Lung (tissue), 12 donors: ENCODE results near the gene LRSAM1. TPM values are rescaled to one million over a fixed set of nuclear protein-coding genes. Genes with fewer than 3 reads are reported as not detected.
A peak's percentile ranks its signal among the peaks of the same experiment; 100 is the strongest.

ENCODE experiments used
- ATAC-seq: fragments of 200-7000 bp; cut with Tn5 transposase; one replicate; pipeline ENCODE4 v1.9.1; 2020; ENCODE audit warnings: moderate number of reproducible peaks; ENCODE audit not compliant: insufficient read depth, low FRiP score
- DNase-seq, 3 donors: peaks; one replicate each; pipeline ENCODE4 v3.0.0-alpha.2; 2013 to 2017
- H3K27ac ChIP-seq, 2 donors: one replicate each; pipeline ENCODE4 v1.5.1; 2013; ENCODE audit warnings: mild to moderate bottlenecking in 2 of 2, moderate library complexity in 2 of 2, control low read depth in 1 of 2, inconsistent platforms in 1 of 2, low read depth in 1 of 2, low read length in 1 of 2
- H3K27me3 ChIP-seq, 3 donors: one replicate each; pipeline ENCODE4 v1.5.1; 2013; ENCODE audit warnings: low read length in 2 of 3; ENCODE audit not compliant: control insufficient read depth in 3 of 3, insufficient read depth in 3 of 3
- H3K36me3 ChIP-seq, 4 donors: one replicate each; pipeline ENCODE4 v1.5.1; 2013; ENCODE audit warnings: low read length in 4 of 4, mild to moderate bottlenecking in 1 of 4, moderate library complexity in 1 of 4; ENCODE audit not compliant: control insufficient read depth in 4 of 4, insufficient read depth in 4 of 4
- H3K4me1 ChIP-seq, 5 donors: one replicate each; pipeline ENCODE4 v1.5.1; 2013; ENCODE audit warnings: low read length in 5 of 5, mild to moderate bottlenecking in 2 of 5, moderate library complexity in 1 of 5; ENCODE audit not compliant: control insufficient read depth in 5 of 5, insufficient read depth in 5 of 5
- H3K4me3 ChIP-seq: one replicate; pipeline ENCODE4 v1.5.1; 2013; ENCODE audit warnings: mild to moderate bottlenecking, control low read depth, moderate library complexity
- H3K9ac ChIP-seq, 2 donors: one replicate each; pipeline ENCODE4 v1.5.1; 2013; ENCODE audit warnings: low read length in 2 of 2, control low read depth in 1 of 2; ENCODE audit not compliant: insufficient read depth in 1 of 2
- H3K9me3 ChIP-seq, 4 donors: one replicate each; pipeline ENCODE4 v1.5.1; 2013; ENCODE audit warnings: low read length in 3 of 4, mild to moderate bottlenecking in 1 of 4, moderate library complexity in 1 of 4; ENCODE audit not compliant: control insufficient read depth in 4 of 4, insufficient read depth in 3 of 4
- CTCF ChIP-seq: IDR thresholded peaks from 2 replicates; pipeline ENCODE4 v1.5.1; 2012; ENCODE audit warnings: mild to moderate bottlenecking; ENCODE audit errors: control extremely low read depth, extremely low read depth
- WGBS, 2 donors: extraction: QIAGEN DNeasy Blood & Tissue Kit; methylation state at CpG; one replicate each; pipeline ENCODE4 v1.1.7; 2013; 5-methylcytosine and 5-hydroxymethylcytosine counted together
- polyA plus RNA-seq, 2 donors: library from polyadenylated mRNA; stranded (reverse); fragments of 200-250 nt; gene quantifications; one replicate each; pipeline ENCODE4 v1.2.1, GENCODE V29; 2013
- total RNA-seq, 2 donors: library from RNA; depleted of rRNA in 1 of 2; stranded (reverse); fragments of >200 nt in 1 of 2; gene quantifications; one replicate each; pipeline ENCODE4 v1.2.1, GENCODE V29; 2014 to 2021
- donor health status: control.
- donor health status: control.
- donor health status: Bipolar disorder and iron deficiency.
- donor health status: healthy.
- donor health status: DM: yes; HTN: yes; CAD: no.

Gene LRSAM1
- total and polyA plus RNA-seq, 4 donors: 13.5 to 24.5 (median 18.0) TPM

GRCh38 chr9:127540664-127541041 lies 89.3 kb downstream of the LRSAM1 start:
- peak overlapping the region in 1 of 2 donors; percentile 76 for H3K27ac ChIP-seq
- H3K9ac ChIP-seq: no peak overlapping the region

GRCh38 chr9:127541176-127541575 lies 89.9 kb downstream of the LRSAM1 start:
- Histone ChIP-seq H3K9me3 (no peaks in the 10 kb centered on the region), H3K27me3 (no peaks in the 10 kb centered on the region), H3K27ac (peak overlapping the region in 1 of 2 donors; percentile 76), H3K4me3 (no peak overlapping the region), H3K9ac (no peak overlapping the region), H3K4me1 (peaks cover 6 to 70% (median 25%) of the 10 kb centered on the region in 5 donors), H3K36me3 (peaks cover 0 to 3% (median 1%) of the 10 kb centered on the region in 4 donors)
- no peak for ATAC-seq
- DNase-seq: no peak
- 66 to 89% methylated on average over 7 of the region's 7 CpGs for WGBS, 2 donors
- TF ChIP-seq CTCF: no peak

More at GRCh38 chr9:127540664-127541041, 89.3 kb downstream of the LRSAM1 start:
- peaks cover 0 to 5% (median 1%) of the 10 kb centered on the region in 4 donors for H3K36me3 ChIP-seq
- peaks cover 3 to 70% (median 25%) of the 10 kb centered on the region in 5 donors for H3K4me1 ChIP-seq
- no peaks in the 10 kb centered on the region for H3K9me3 ChIP-seq
- no peak overlapping the region for H3K4me3 ChIP-seq
- no peaks in the 10 kb centered on the region for H3K27me3 ChIP-seq
- no peak for DNase-seq
- TF ChIP-seq CTCF: no peak
- ATAC-seq: no peak
- 47 to 74% methylated on average over 13 of the region's 13 CpGs for WGBS, 2 donors

DNA sequence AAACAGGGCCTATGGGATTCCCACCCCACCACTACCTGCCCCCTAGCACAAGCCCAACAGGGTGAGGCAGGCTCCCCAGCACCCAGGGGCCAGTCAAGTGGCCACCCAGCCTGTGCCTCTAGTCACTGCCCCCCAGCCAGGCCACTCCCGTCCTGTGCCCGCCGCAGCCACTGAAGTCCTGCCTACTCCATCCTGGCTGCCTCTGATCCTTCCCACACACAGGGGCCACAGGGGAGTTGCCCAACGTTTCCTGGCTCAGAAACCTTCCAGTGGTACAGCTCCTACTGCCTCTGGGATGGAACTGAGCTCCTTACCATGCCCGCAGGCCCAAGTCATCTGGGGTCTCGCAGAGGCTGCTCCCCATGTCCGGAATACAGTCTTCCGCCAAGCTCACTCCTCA lies 90.6 kb downstream of the LRSAM1 start:
- peak overlapping the region in 1 of 2 donors; percentile 25 for H3K9ac ChIP-seq
- H3K9me3 ChIP-seq: no peaks in the 10 kb centered on the region
- no peaks in the 10 kb centered on the region for H3K27me3 ChIP-seq
- no peak for TF ChIP-seq CTCF
- no peak overlapping the region for H3K4me3 ChIP-seq
- H3K27ac ChIP-seq: peak overlapping the region in 1 of 2 donors; percentile 76
- ATAC-seq (no peak), DNase-seq (no peak)
- peaks cover 0 to 3% (median 0%) of the 10 kb centered on the region in 4 donors for H3K36me3 ChIP-seq
- 52 to 66% methylated on average over 5 to 8 of the region's 8 CpGs for WGBS, 2 donors
- peaks cover 6 to 70% (median 27%) of the 10 kb centered on the region in 5 donors for H3K4me1 ChIP-seq

DNA sequence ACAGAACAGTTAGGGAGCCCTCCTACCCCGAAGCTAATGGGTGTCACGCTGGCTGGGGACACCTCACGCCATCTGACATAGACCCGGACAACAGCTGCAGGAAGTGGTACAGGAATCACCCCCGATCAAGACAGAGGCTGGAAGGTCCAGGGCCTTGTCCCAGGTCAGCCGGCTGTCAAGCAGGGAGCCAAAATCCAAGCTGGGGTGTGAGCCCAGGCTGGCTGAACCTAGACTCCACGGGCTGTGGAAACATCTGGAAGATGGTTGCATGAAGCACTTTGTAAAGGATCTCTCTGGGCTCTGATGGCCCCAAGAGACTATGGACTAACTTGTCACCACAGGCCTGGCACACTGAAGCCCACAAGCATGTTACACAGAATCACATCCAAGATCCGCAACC lies 91.9 kb downstream of the LRSAM1 start:
- Histone ChIP-seq H3K4me1 (peaks cover 6 to 65% (median 27%) of the 10 kb centered on the region in 5 donors), H3K9me3 (no peaks in the 10 kb centered on the region), H3K36me3 (peaks cover 0 to 4% (median 1%) of the 10 kb centered on the region in 4 donors), H3K27ac (peak overlapping the region in 1 of 2 donors; percentile 83), H3K9ac (peak overlapping the region in 1 of 2 donors; percentile 47), H3K4me3 (no peak overlapping the region), H3K27me3 (no peaks in the 10 kb centered on the region)
- DNase-seq (no peak), ATAC-seq (no peak)
- no peak for TF ChIP-seq CTCF
- 52 to 68% methylated on average over 8 of the region's 8 CpGs for WGBS, 2 donors
